HepG2 (cell line): ENCODE data around the gene NSG2. TPM values are rescaled to one million over a fixed set of nuclear protein-coding genes. Genes with fewer than 3 reads are reported as not detected.

Experiments
- ATAC-seq: fragments of 200-7000 bp; cut with Tn5 transposase; 3 replicates; pipeline ENCODE4 v1.9.1; 2020; ENCODE audit warnings: mild to moderate bottlenecking, moderate library complexity
- BruUV-seq: library from RNA; stranded (reverse); fragments of 400-500 nt; replicated peaks from 2 replicates; lab custom pipeline; 2021; lab: Mats Ljungman, UMichigan
- CTCF ChIA-PET: fragments of 300-600 bp; formaldehyde crosslinking; extraction: SDS; loops from one replicate; lab custom pipeline; 2021; ENCODE audit warnings: low total read pairs, inconsistent platforms, low intra/inter-chr PET ratio; lab: Yijun Ruan, JAX
- POLR2A ChIA-PET: fragments of 350-600 bp; sonication (Branson Sonifier 250); formaldehyde crosslinking; loops from one replicate; lab custom pipeline; 2020; ENCODE audit warnings: antibody characterized with exemption, inconsistent platforms; lab: Yijun Ruan, JAX
- DNase-seq: peaks from one replicate; pipeline ENCODE4 v3.0.0-alpha.2; 2015; ENCODE audit warnings: low spot score
- FAIRE-seq: peaks from 3 replicates; lab custom pipeline; 2011; peaks lifted over from hg19 to GRCh38; lab: Jason Lieb, UNC
- H2AFZ ChIP-seq: one replicate; pipeline ENCODE4 v1.6.1; 2011; ENCODE audit warnings: low read length, inconsistent platforms
- H3K27ac ChIP-seq: fragments of 300-600 bp; 3 replicates; pipeline ENCODE4 v1.8.0; 2011; ENCODE audit warnings: mixed run types, mild to moderate bottlenecking, mixed read lengths, low read length, inconsistent platforms; ENCODE audit not compliant: insufficient read depth; ENCODE audit errors: extremely low read length
- H3K27me3 ChIP-seq, 2 experiments: fragments of 200-600 bp in 1 of 2; 2 replicates in 1 of 2; 3 replicates in 1 of 2; pipeline versions ENCODE4 v1.6.0 to v1.8.0; 2011; ENCODE audit warnings: low read length in 2 of 2, mild to moderate bottlenecking in 2 of 2, moderate library complexity in 2 of 2, inconsistent platforms in 1 of 2; ENCODE audit not compliant: insufficient read depth in 2 of 2, control insufficient read depth in 1 of 2
- H3K36me3 ChIP-seq, 2 experiments: fragments of 200-600 bp in 1 of 2; replicated peaks in 1 of 2; 2 replicates in 1 of 2; 3 replicates in 1 of 2; pipeline versions ENCODE4 v1.5.1 to v1.8.0; 2011; ENCODE audit warnings: low read length in 2 of 2, inconsistent platforms in 1 of 2; ENCODE audit not compliant: insufficient read depth in 2 of 2, control insufficient read depth in 1 of 2
- H3K4me1 ChIP-seq: 2 replicates; pipeline ENCODE4 v1.5.1; 2012; ENCODE audit warnings: low read length, inconsistent platforms; ENCODE audit not compliant: insufficient read depth
- H3K4me2 ChIP-seq: 2 replicates; pipeline ENCODE4 v1.6.0; 2011; ENCODE audit warnings: low read depth, low read length, inconsistent platforms
- H3K4me3 ChIP-seq, 3 experiments: fragments of 200-600 bp in 1 of 3; sonication (generic), shearing (Covaris generic) in 1 of 3; replicated peaks in 1 of 3; 2 replicates each; pipeline ENCODE4 v1.5.1; 2011 to 2016; ENCODE audit warnings: low read length in 3 of 3, inconsistent platforms in 2 of 3, low read depth in 2 of 3, mild to moderate bottlenecking in 2 of 3, control low read depth in 1 of 3, mixed read lengths in 1 of 3; ENCODE audit not compliant: insufficient read depth in 1 of 3
- H3K79me2 ChIP-seq: one replicate; pipeline ENCODE4 v1.6.1; 2011; ENCODE audit warnings: low read length, inconsistent platforms; ENCODE audit not compliant: insufficient read depth
- H3K9ac ChIP-seq: 2 replicates; pipeline ENCODE4 v1.6.0; 2011; ENCODE audit warnings: mild to moderate bottlenecking, low read depth, low read length, inconsistent platforms; ENCODE audit not compliant: insufficient read depth
- H3K9me3 ChIP-seq: 2 replicates; pipeline ENCODE4 v1.5.1; 2012; ENCODE audit warnings: mild to moderate bottlenecking, low read length
- H4K20me1 ChIP-seq: 2 replicates; pipeline ENCODE4 v1.6.0; 2011; ENCODE audit warnings: inconsistent platforms, mild to moderate bottlenecking, low read length, moderate library complexity; ENCODE audit not compliant: insufficient read depth
- CBX1 ChIP-seq: IDR thresholded peaks from one replicate; pipeline ENCODE4 v1.6.1; 2016; ENCODE audit warnings: antibody characterized with exemption, low read depth
- CSRNP1 ChIP-seq: sonication (generic); formaldehyde crosslinking; IDR thresholded peaks from 2 replicates; pipeline ENCODE4 v1.8.1; 2023; ENCODE audit warnings: mild to moderate bottlenecking, missing genetic modification reagents
- JUNB ChIP-seq: sonication (generic); formaldehyde crosslinking; IDR thresholded peaks from 2 replicates; pipeline ENCODE4 v1.8.0; 2022; ENCODE audit warnings: missing genetic modification reagents, mild to moderate bottlenecking, borderline replicate concordance
- NFATC3 ChIP-seq: sonication (generic); formaldehyde crosslinking; IDR thresholded peaks from 2 replicates; pipeline ENCODE4 v1.5.1; 2020; ENCODE audit warnings: mild to moderate bottlenecking, missing genetic modification reagents
- TRAFD1 ChIP-seq: sonication (generic); formaldehyde crosslinking; IDR thresholded peaks from 2 replicates; pipeline ENCODE4 v1.5.1; 2020; ENCODE audit warnings: missing genetic modification reagents, mild to moderate bottlenecking, borderline replicate concordance
- ZIK1 ChIP-seq: sonication (generic); formaldehyde crosslinking; IDR thresholded peaks from 2 replicates; pipeline ENCODE4 v1.5.0; 2020; ENCODE audit warnings: mild to moderate bottlenecking, low read depth, missing genetic modification reagents, borderline replicate concordance
- ZNF136 ChIP-seq: sonication (generic); formaldehyde crosslinking; IDR thresholded peaks from 2 replicates; pipeline ENCODE4 v1.8.1; 2022; ENCODE audit warnings: low read depth, mild to moderate bottlenecking, moderate library complexity, missing genetic modification reagents
- ZNF20 ChIP-seq: sonication (generic); formaldehyde crosslinking; IDR thresholded peaks from 2 replicates; pipeline ENCODE4 v1.4.0; 2020; ENCODE audit warnings: mild to moderate bottlenecking, moderate library complexity, missing genetic modification reagents
- ZNF207 ChIP-seq: fragments of 450-650 bp; IDR thresholded peaks from 2 replicates; pipeline ENCODE4 v1.6.1; 2016; ENCODE audit warnings: antibody characterized with exemption, borderline replicate concordance
- ZNF251 ChIP-seq: sonication (generic); formaldehyde crosslinking; IDR thresholded peaks from 2 replicates; pipeline ENCODE4 v1.9.0; 2021; ENCODE audit warnings: mild to moderate bottlenecking, missing genetic modification reagents
- ZNF274 ChIP-seq: sonication (generic); formaldehyde crosslinking; IDR thresholded peaks from 2 replicates; pipeline ENCODE4 v1.5.1; 2020; ENCODE audit warnings: mild to moderate bottlenecking, missing genetic modification reagents
- ZNF331 ChIP-seq: sonication (generic); formaldehyde crosslinking; IDR thresholded peaks from 2 replicates; pipeline ENCODE4 v1.4.0; 2020; ENCODE audit warnings: missing genetic modification reagents
- ZNF768 ChIP-seq: sonication (generic); formaldehyde crosslinking; IDR thresholded peaks from 2 replicates; pipeline ENCODE4 v1.4.0; 2020; ENCODE audit warnings: missing genetic modification reagents
- ZSCAN22 ChIP-seq: sonication (generic); formaldehyde crosslinking; IDR thresholded peaks from 2 replicates; pipeline ENCODE4 v1.4.0; 2020; ENCODE audit warnings: mild to moderate bottlenecking, missing genetic modification reagents
- WGBS: methylation state at CpG from one replicate; pipeline ENCODE4 v1.1.6; 2017; ENCODE audit warnings: low lambda C conversion rate; 5-methylcytosine and 5-hydroxymethylcytosine counted together
- in situ Hi-C: cut with HindIII; loops from 2 replicates; pipeline ENCODE4 v1.10.0; 2017; ENCODE audit warnings: low pct_unique_long_range_greater_than_20kb; ENCODE audit not compliant: extremely low pct_ligation_motif_present
- intact Hi-C: fragments of 100-400 bp; cut with micrococcal nuclease; formaldehyde crosslinking; loops from one replicate; pipeline ENCODE4 v1.10.0; 2022; ENCODE audit not compliant: unreplicated experiment
- polyA plus RNA-seq, 8 experiments: library from polyadenylated mRNA; depleted of rRNA in 3 of 8; stranded (reverse) in 7 of 8; unstranded in 1 of 8; fragments of >200 nt; fragmentation: Illumina TruSeq in 4 of 8; extraction: Trizol in 4 of 8; gene quantifications; 2 replicates each; pipeline versions ENCODE4 v1.2.1 to v1.2.3, GENCODE V29; 2011 to 2016; ENCODE audit warnings: low read depth in 4 of 8, missing spikeins in 1 of 8, mixed read lengths in 1 of 8; ENCODE audit not compliant: insufficient read depth in 1 of 8
- total RNA-seq, 5 experiments: library from RNA; depleted of rRNA; stranded (reverse); fragments of >200 nt; fragmentation: Illumina TruSeq; extraction: Trizol; gene quantifications; 2 replicates each; pipeline ENCODE4 v1.2.3, GENCODE V29; 2016; ENCODE audit warnings: low read depth in 1 of 5
- TF ChIP-seq, protein P1 (sequence below): sonication (generic); formaldehyde crosslinking; IDR thresholded peaks from 2 replicates; pipeline ENCODE4 v1.4.0; 2020; ENCODE audit warnings: missing genetic modification reagents
- TF ChIP-seq, protein P2 (sequence below): sonication (generic); formaldehyde crosslinking; IDR thresholded peaks from 2 replicates; pipeline ENCODE4 v1.5.1; 2020; ENCODE audit warnings: mild to moderate bottlenecking, moderate library complexity, missing genetic modification reagents

NSG2 gene
- total and polyA plus RNA-seq, 2 of the 13 experiments (the other 11 are each of a cell fraction or from before 2014, with no cell fraction given) = 0.21 TPM; not detected in 1

GRCh38 chr5:174082286-174082685, 36.8 kb downstream of the NSG2 start (continued):
- TF ChIP-seq TRAFD1 (CRISPR knock-in tag) (no peak), ZNF251 (CRISPR knock-in tag) (no peak), NFATC3 (CRISPR knock-in tag) (no peak), ZIK1 (CRISPR knock-in tag) (no peak)
- TF ChIP-seq, protein P1, sequence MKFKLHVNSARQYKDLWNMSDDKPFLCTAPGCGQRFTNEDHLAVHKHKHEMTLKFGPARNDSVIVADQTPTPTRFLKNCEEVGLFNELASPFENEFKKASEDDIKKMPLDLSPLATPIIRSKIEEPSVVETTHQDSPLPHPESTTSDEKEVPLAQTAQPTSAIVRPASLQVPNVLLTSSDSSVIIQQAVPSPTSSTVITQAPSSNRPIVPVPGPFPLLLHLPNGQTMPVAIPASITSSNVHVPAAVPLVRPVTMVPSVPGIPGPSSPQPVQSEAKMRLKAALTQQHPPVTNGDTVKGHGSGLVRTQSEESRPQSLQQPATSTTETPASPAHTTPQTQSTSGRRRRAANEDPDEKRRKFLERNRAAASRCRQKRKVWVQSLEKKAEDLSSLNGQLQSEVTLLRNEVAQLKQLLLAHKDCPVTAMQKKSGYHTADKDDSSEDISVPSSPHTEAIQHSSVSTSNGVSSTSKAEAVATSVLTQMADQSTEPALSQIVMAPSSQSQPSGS = no peak
- TF ChIP-seq, protein P2, sequence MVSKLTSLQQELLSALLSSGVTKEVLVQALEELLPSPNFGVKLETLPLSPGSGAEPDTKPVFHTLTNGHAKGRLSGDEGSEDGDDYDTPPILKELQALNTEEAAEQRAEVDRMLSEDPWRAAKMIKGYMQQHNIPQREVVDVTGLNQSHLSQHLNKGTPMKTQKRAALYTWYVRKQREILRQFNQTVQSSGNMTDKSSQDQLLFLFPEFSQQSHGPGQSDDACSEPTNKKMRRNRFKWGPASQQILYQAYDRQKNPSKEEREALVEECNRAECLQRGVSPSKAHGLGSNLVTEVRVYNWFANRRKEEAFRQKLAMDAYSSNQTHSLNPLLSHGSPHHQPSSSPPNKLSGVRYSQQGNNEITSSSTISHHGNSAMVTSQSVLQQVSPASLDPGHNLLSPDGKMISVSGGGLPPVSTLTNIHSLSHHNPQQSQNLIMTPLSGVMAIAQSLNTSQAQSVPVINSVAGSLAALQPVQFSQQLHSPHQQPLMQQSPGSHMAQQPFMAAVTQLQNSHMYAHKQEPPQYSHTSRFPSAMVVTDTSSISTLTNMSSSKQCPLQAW = no peak

DNA sequence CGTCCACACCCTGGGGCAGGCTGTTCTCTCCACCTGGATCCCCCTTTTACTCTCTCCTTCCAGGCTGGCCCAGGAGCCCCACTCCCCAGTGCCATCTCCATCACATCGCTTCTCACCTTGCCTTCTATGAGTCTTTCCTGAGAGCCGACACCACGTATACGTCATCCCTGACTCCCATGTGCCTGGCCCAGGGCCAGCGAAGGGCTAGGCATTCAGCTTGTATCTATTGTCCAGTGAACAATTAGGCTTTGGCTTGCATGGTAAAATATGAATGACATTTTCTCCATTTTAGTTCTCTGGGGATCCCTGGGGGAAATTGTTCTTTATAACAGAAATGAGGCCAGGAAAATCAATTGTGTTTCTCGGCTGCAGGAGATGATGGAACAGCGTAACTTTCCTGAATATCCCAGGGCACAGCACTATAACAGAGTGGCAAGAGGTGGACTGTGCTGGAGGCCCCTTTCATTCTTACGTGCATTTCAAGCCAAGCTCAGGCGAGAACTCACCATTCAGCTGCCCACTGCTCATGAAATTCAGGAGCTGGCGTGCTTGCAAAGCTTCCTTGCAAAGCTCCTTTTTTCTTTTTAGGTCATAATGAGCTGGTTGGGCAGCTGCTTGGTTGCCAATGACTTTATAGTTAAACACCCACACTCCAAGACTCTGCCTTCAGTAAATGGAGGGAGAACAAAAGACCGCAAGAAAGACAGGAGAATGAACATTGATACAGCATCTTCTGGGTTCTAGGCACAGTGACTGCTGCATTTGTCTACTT, 37.7 kb downstream of the NSG2 start:
- no peaks in the 10 kb centered on the region for H3K9me3 ChIP-seq
- no peak for DNase-seq
- H4K20me1 ChIP-seq = no peaks in the 10 kb centered on the region
- ChIA-PET CTCF (no interaction called here), POLR2A (no interaction called here)
- H3K4me3 ChIP-seq = no peak overlapping the region
- no peak overlapping the region for H3K27ac ChIP-seq
- ATAC-seq = no peak
- FAIRE-seq = no peak
- H3K27me3 ChIP-seq = peaks cover 0 to 7% of the 10 kb centered on the region in 2 experiments; a peak in 1 of 5 replicates
- no peaks in the 10 kb centered on the region for H3K36me3 ChIP-seq
- H3K4me2 ChIP-seq = no peak overlapping the region
- WGBS = 62% methylated on average over 12 of the region's 12 CpGs
- no TSS peak for BruUV-seq
- no peak overlapping the region for H3K9ac ChIP-seq
- H3K4me1 ChIP-seq = peaks cover 8% of the 10 kb centered on the region
- no peak overlapping the region for H2AFZ ChIP-seq
- in situ Hi-C loops (no loop called here), intact Hi-C loops (no loop called here)
- H3K79me2 ChIP-seq = no peaks in the 10 kb centered on the region
- TF ChIP-seq ZNF331 = no peak
- TF ChIP-seq ZSCAN22 (CRISPR knock-in tag) = no peak
- TF ChIP-seq CBX1 = no peak
- no peak for TF ChIP-seq ZNF207
- TF ChIP-seq ZNF20 (CRISPR knock-in tag) = no peak
- no peak for TF ChIP-seq ZNF136 (CRISPR knock-in tag)
- no peak for TF ChIP-seq ZNF768 (CRISPR knock-in tag)
- no peak for TF ChIP-seq JUNB (CRISPR knock-in tag)
- TF ChIP-seq CSRNP1 (CRISPR knock-in tag) = no peak
- TF ChIP-seq ZNF274 = no peak
